Mucosa of stomach (tissue), 1 donor: ENCODE measurements around the gene KRT31.
"Not testable (repeated sequence)": the region's sequence is repeated elsewhere in the genome, so short reads cannot be mapped to it uniquely, and the experiment has no call there.

Source experiments
- H3K27me3 ChIP-seq: one replicate; pipeline ENCODE4 v1.7.0; 2013; ENCODE audit warnings: mild to moderate bottlenecking, low read length; ENCODE audit not compliant: control insufficient read depth, insufficient read depth
- H3K36me3 ChIP-seq: one replicate; pipeline ENCODE4 v1.7.0; 2013; ENCODE audit warnings: low read length; ENCODE audit not compliant: control insufficient read depth, insufficient read depth
- H3K4me1 ChIP-seq: one replicate; pipeline ENCODE4 v1.7.0; 2013; ENCODE audit warnings: mild to moderate bottlenecking, low read length; ENCODE audit not compliant: control insufficient read depth, insufficient read depth
- H3K4me3 ChIP-seq: one replicate; pipeline ENCODE4 v1.7.0; 2013; ENCODE audit warnings: low read length
- H3K9ac ChIP-seq: one replicate; pipeline ENCODE4 v1.7.0; 2013; ENCODE audit warnings: mild to moderate bottlenecking, low read length, moderate library complexity
- H3K9me3 ChIP-seq: one replicate; pipeline ENCODE4 v1.7.0; 2013; ENCODE audit warnings: mild to moderate bottlenecking, low read length, moderate library complexity; ENCODE audit not compliant: control insufficient read depth
- donor health status: Pancreatic carcinoma.

The KRT31 gene

GRCh38 chr17:41395044-41395443 lies 2.4 kb downstream of the KRT31 start:
- not testable (repeated sequence) for H3K36me3 ChIP-seq, H3K9ac ChIP-seq, H3K4me3 ChIP-seq, H3K4me1 ChIP-seq, H3K27me3 ChIP-seq, H3K9me3 ChIP-seq

GRCh38 chr17:41394254-41394996 lies 3.0 kb downstream of the KRT31 start:
- H3K9ac ChIP-seq: no peak overlapping the region
- H3K27me3 ChIP-seq: no peaks in the 10 kb centered on the region
- H3K36me3 ChIP-seq: no peaks in the 10 kb centered on the region
- H3K4me3 ChIP-seq: no peak overlapping the region
- H3K9me3 ChIP-seq: no peaks in the 10 kb centered on the region
- no peaks in the 10 kb centered on the region for H3K4me1 ChIP-seq

- Histone ChIP-seq H3K4me1 (no peaks in the 10 kb centered on the region), H3K9me3 (no peaks in the 10 kb centered on the region), H3K9ac (no peak overlapping the region), H3K36me3 (no peaks in the 10 kb centered on the region), H3K4me3 (no peak overlapping the region), H3K27me3 (no peaks in the 10 kb centered on the region)
Observed at GRCh38 chr17:41393826-41394225, 3.6 kb downstream of the KRT31 start.

DNA sequence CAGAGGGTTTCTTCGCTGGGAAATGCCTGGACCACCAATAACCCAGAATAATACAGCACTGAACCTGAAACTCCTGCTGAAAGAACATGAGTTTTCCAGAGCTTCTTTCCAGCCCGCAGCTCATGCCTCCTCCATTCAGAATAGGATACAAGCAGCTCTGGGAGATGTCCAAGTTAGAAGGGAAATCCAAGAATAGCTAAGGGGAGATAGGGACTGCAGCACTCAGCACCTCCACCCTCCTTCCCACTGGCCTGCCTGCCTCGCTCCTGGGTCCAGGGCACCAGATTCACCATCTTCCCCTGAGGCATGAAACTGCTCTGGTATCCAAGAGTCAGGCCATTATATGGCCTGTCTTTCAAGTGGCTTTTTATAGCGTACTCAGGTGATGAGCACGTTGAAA lies 4.1 kb downstream of the KRT31 start:
- H3K9ac ChIP-seq: no peak overlapping the region
- no peaks in the 10 kb centered on the region for H3K27me3 ChIP-seq
- H3K4me3 ChIP-seq: no peak overlapping the region
- no peaks in the 10 kb centered on the region for H3K36me3 ChIP-seq
- no peaks in the 10 kb centered on the region for H3K9me3 ChIP-seq
- H3K4me1 ChIP-seq: no peaks in the 10 kb centered on the region

- no peak overlapping the region for H3K4me3 ChIP-seq
- no peaks in the 10 kb centered on the region for H3K36me3 ChIP-seq
- H3K9me3 ChIP-seq: no peaks in the 10 kb centered on the region
- no peaks in the 10 kb centered on the region for H3K27me3 ChIP-seq
- no peak overlapping the region for H3K9ac ChIP-seq
- no peaks in the 10 kb centered on the region for H3K4me1 ChIP-seq
Observed at GRCh38 chr17:41392278-41392677, 5.1 kb downstream of the KRT31 start.

- no peaks in the 10 kb centered on the region for H3K9me3 ChIP-seq
- no peaks in the 10 kb centered on the region for H3K4me1 ChIP-seq
- no peak overlapping the region for H3K4me3 ChIP-seq
- no peaks in the 10 kb centered on the region for H3K27me3 ChIP-seq
- H3K36me3 ChIP-seq: no peaks in the 10 kb centered on the region
- no peak overlapping the region for H3K9ac ChIP-seq
Observed at GRCh38 chr17:41391535-41391934, 5.9 kb downstream of the KRT31 start.

DNA sequence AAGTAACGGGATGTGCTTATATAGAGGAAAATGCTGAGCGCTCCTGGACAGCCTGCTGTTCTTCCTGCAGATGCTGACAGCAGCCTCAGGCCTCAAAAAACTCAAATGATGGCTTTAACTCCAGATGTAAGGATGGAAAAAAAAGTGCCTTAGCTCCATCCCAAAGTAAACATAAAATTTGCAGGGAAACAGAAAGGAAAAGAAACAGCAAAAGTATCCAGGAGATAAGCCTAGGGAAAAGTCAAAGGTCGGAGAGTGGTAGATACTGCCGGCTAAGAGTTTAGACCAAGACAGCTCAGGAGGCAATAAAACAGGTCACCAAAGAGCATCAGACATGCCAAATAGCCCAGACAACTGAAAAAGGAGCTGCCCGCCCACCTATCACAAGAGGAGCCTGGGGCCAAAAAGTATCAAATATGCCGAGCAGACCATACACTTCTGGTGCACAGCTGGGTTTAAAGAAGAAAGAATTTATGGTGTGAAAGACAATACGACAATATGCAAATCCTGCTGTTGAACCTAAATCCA lies 6.9 kb downstream of the KRT31 start:
- no peaks in the 10 kb centered on the region for H3K9me3 ChIP-seq
- H3K36me3 ChIP-seq: no peaks in the 10 kb centered on the region
- no peak overlapping the region for H3K9ac ChIP-seq
- no peak overlapping the region for H3K4me3 ChIP-seq
- no peaks in the 10 kb centered on the region for H3K4me1 ChIP-seq
- H3K27me3 ChIP-seq: no peaks in the 10 kb centered on the region

DNA sequence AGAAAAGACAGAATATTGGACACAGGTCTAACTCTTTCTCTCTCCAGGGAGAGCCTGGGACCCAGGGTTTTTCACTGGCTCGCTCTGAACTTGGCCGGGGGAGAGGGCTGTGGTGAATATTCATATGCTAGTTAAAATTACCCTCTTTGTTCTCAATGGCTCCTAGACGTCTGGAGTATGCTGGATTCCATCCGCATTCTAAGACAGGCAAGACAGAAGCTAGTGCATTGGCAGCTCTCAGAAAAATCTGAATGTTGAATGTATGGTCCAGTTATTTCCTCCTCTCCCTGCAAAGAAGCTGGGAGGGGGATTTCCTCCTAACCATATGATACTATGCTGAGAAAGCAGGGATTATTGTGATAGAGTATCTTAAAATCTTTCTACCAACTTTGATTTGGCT lies 9.7 kb downstream of the KRT31 start:
- no peak overlapping the region for H3K9ac ChIP-seq
- H3K9me3 ChIP-seq: no peaks in the 10 kb centered on the region
- no peak overlapping the region for H3K4me3 ChIP-seq
- H3K4me1 ChIP-seq: no peaks in the 10 kb centered on the region
- no peaks in the 10 kb centered on the region for H3K27me3 ChIP-seq
- H3K36me3 ChIP-seq: no peaks in the 10 kb centered on the region

- no peaks in the 10 kb centered on the region for H3K36me3 ChIP-seq
- H3K9ac ChIP-seq: no peak overlapping the region
- no peaks in the 10 kb centered on the region for H3K4me1 ChIP-seq
- H3K4me3 ChIP-seq: no peak overlapping the region
- H3K9me3 ChIP-seq: no peaks in the 10 kb centered on the region
- H3K27me3 ChIP-seq: no peaks in the 10 kb centered on the region
Observed at GRCh38 chr17:41386227-41386626, 11.2 kb downstream of the KRT31 start.

DNA sequence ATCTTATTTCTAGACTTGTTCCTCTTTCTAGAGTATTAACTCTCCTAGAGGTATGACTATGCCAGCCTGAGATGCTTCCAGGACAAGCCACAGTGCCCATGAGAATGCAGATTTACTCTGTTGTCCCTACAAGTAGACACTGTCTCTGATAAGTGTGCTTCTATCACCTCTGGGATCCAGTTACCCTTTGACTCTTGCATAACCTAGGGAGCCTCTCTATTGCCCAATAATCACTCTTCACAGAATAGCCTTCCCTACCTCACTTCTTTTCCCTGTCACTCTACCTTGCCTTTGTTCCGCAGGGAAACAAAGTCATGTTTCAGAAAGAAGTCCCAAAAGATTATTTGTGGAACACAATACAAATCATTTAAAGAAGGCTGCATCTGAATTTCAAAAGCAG lies 13.7 kb downstream of the KRT31 start:
- H3K36me3 ChIP-seq: no peaks in the 10 kb centered on the region
- no peak overlapping the region for H3K9ac ChIP-seq
- H3K27me3 ChIP-seq: peaks cover 4% of the 10 kb centered on the region
- H3K4me3 ChIP-seq: no peak overlapping the region
- H3K4me1 ChIP-seq: no peaks in the 10 kb centered on the region
- H3K9me3 ChIP-seq: no peaks in the 10 kb centered on the region

- Histone ChIP-seq H3K9me3 (no peaks in the 10 kb centered on the region), H3K27me3 (peaks cover 4% of the 10 kb centered on the region), H3K9ac (no peak overlapping the region), H3K36me3 (no peaks in the 10 kb centered on the region), H3K4me1 (no peaks in the 10 kb centered on the region), H3K4me3 (no peak overlapping the region)
Observed at GRCh38 chr17:41382394-41382793, 15.0 kb downstream of the KRT31 start.

GRCh38 chr17:41381943-41382342 lies 15.5 kb downstream of the KRT31 start, which contains the start of gene KRT34:
TSS of gene KRT34 (minus strand) at chr17:41382306. CDS start at chr17:41382246, 60 bp downstream.
- not testable (repeated sequence) for H3K4me3 ChIP-seq, H3K4me1 ChIP-seq, H3K9me3 ChIP-seq, H3K36me3 ChIP-seq, H3K9ac ChIP-seq, H3K27me3 ChIP-seq

DNA sequence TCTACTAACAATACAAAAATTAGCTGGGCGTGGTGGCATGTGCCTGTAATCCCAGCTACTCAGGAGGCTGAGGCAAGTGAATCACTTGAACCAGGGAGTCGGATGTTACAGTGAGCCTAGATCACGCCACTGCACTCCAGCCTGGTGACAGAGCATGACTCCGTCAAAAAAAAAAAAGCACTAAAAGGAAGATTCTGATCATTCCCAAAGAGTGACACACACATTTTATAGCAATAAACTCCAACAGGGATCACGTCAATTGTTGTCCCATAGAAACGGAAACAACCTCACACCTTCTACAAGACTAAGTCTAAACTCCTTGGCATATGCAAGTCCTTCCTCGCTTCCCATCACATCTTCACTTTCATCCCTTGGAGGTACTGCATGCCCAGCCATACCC lies 17.3 kb downstream of the KRT31 start:
- H3K9me3 ChIP-seq, H3K4me3 ChIP-seq, H3K4me1 ChIP-seq, H3K27me3 ChIP-seq, H3K36me3 ChIP-seq, H3K9ac ChIP-seq: not testable (repeated sequence)
